Astrocyte (in vitro differentiated cells and primary cell): Measurements from ENCODE around the gene LSP1. TPM values are rescaled to one million over a fixed set of nuclear protein-coding genes. Genes with fewer than 3 reads are reported as not detected.

ENCODE experiments used
- DNase-seq: peaks from one replicate; pipeline ENCODE4 v3.0.0-alpha.2; 2010; ENCODE audit warnings: low read depth
- FAIRE-seq: peaks from 2 replicates; lab custom pipeline; 2011; peaks lifted over from hg19 to GRCh38; lab: Jason Lieb, UNC
- H2AFZ ChIP-seq: 2 replicates; pipeline ENCODE4 v1.6.0; 2012; ENCODE audit warnings: low read depth, low read length, inconsistent platforms
- H3K27ac ChIP-seq: 2 replicates; pipeline ENCODE4 v1.5.1; 2011; ENCODE audit warnings: low read depth, low read length, inconsistent platforms
- H3K27me3 ChIP-seq: 2 replicates; pipeline ENCODE4 v1.6.0; 2011; ENCODE audit warnings: low read length, inconsistent platforms; ENCODE audit not compliant: insufficient read depth
- H3K36me3 ChIP-seq: 2 replicates; pipeline ENCODE4 v1.5.1; 2011; ENCODE audit warnings: low read length, inconsistent platforms; ENCODE audit not compliant: insufficient read depth
- H3K4me1 ChIP-seq: 2 replicates; pipeline ENCODE4 v1.5.1; 2011; ENCODE audit warnings: low read length, inconsistent platforms; ENCODE audit not compliant: insufficient read depth
- H3K4me2 ChIP-seq: 2 replicates; pipeline ENCODE4 v1.6.0; 2012; ENCODE audit warnings: low read length, inconsistent platforms
- H3K4me3 ChIP-seq: 2 replicates; pipeline ENCODE4 v1.5.1; 2011; ENCODE audit warnings: low read depth, mild to moderate bottlenecking, low read length, inconsistent platforms; ENCODE audit not compliant: insufficient read depth
- H3K79me2 ChIP-seq: 2 replicates; pipeline ENCODE4 v1.6.0; 2012; ENCODE audit warnings: mild to moderate bottlenecking, low read length, inconsistent platforms; ENCODE audit not compliant: insufficient read depth
- H3K9ac ChIP-seq: 2 replicates; pipeline ENCODE4 v1.6.0; 2012; ENCODE audit warnings: mild to moderate bottlenecking, low read length, inconsistent platforms
- H3K9me3 ChIP-seq: 2 replicates; pipeline ENCODE4 v1.5.1; 2012; ENCODE audit warnings: low read depth, mild to moderate bottlenecking, low read length, inconsistent platforms; ENCODE audit not compliant: insufficient read depth
- H4K20me1 ChIP-seq: 2 replicates; pipeline ENCODE4 v1.6.0; 2012; ENCODE audit warnings: low read length, inconsistent platforms; ENCODE audit not compliant: insufficient read depth
- H3K27ac Mint-ChIP-seq: one replicate; pipeline ENCODE4 v1.8.0; 2021; ENCODE audit warnings: mild to moderate bottlenecking, mixed read lengths; ENCODE audit not compliant: unreplicated experiment
- H3K27me3 Mint-ChIP-seq: one replicate; pipeline ENCODE4 v1.8.0; 2021; ENCODE audit warnings: low read depth, mixed read lengths; ENCODE audit not compliant: unreplicated experiment
- H3K36me3 Mint-ChIP-seq: one replicate; pipeline ENCODE4 v1.8.0; 2021; ENCODE audit warnings: low read depth, mixed read lengths; ENCODE audit not compliant: unreplicated experiment
- H3K4me1 Mint-ChIP-seq: one replicate; pipeline ENCODE4 v1.8.0; 2021; ENCODE audit warnings: low read depth, mixed read lengths; ENCODE audit not compliant: unreplicated experiment
- H3K4me3 Mint-ChIP-seq: one replicate; pipeline ENCODE4 v1.8.0; 2021; ENCODE audit warnings: mild to moderate bottlenecking, moderate library complexity, mixed read lengths; ENCODE audit not compliant: unreplicated experiment
- H3K9me3 Mint-ChIP-seq: one replicate; pipeline ENCODE4 v1.8.0; 2021; ENCODE audit warnings: mild to moderate bottlenecking, mixed read lengths; ENCODE audit not compliant: unreplicated experiment
- CTCF ChIP-seq: IDR thresholded peaks from 2 replicates; pipeline ENCODE4 v1.5.1; 2011; ENCODE audit warnings: low read depth, mild to moderate bottlenecking, inconsistent platforms, low read length, moderate library complexity; ENCODE audit not compliant: insufficient read depth
- EZH2 ChIP-seq: IDR thresholded peaks from 2 replicates; pipeline ENCODE4 v1.6.1; 2012; ENCODE audit warnings: mild to moderate bottlenecking, low read length, inconsistent platforms; ENCODE audit not compliant: insufficient read depth
- total RNA-seq: library from RNA; stranded (reverse); gene quantifications from 2 replicates; pipeline ENCODE4 v1.2.1, GENCODE V29; 2021

LSP1 gene
- total RNA-seq, 1 donor from 2014 or later = 1.3 TPM

- Histone ChIP-seq H3K4me1 (no peaks in the 10 kb centered on the region), H3K9ac (no peak overlapping the region), H3K79me2 (no peaks in the 10 kb centered on the region), H3K27me3 (peaks cover 14% of the 10 kb centered on the region), H3K4me3 (no peak overlapping the region), H3K9me3 (no peaks in the 10 kb centered on the region), H4K20me1 (no peaks in the 10 kb centered on the region), H3K36me3 (no peaks in the 10 kb centered on the region), H3K4me2 (no peak overlapping the region), H3K27ac (no peak overlapping the region), H2AFZ (no peak overlapping the region)
- DNase-seq (no peak), FAIRE-seq (no peak)
- Mint-ChIP-seq H3K4me3 (no peak overlapping the region), H3K36me3 (no peaks in the 10 kb centered on the region), H3K27ac (no peak overlapping the region), H3K9me3 (no peaks in the 10 kb centered on the region), H3K4me1 (peaks cover 5% of the 10 kb centered on the region), H3K27me3 (peaks cover 19% of the 10 kb centered on the region)
- no peak for TF ChIP-seq CTCF
- no peak for TF ChIP-seq EZH2
Measured at GRCh38 chr11:1906611-1907423, 53.9 kb downstream of the LSP1 start.

- Mint-ChIP-seq H3K4me3 (no peak overlapping the region), H3K36me3 (no peaks in the 10 kb centered on the region), H3K27me3 (peaks cover 16% of the 10 kb centered on the region), H3K9me3 (no peaks in the 10 kb centered on the region), H3K27ac (no peak overlapping the region), H3K4me1 (peaks cover 5% of the 10 kb centered on the region)
- peaks cover 14% of the 10 kb centered on the region for H3K27me3 ChIP-seq
- no peaks in the 10 kb centered on the region for H3K79me2 ChIP-seq
- no peaks in the 10 kb centered on the region for H3K4me1 ChIP-seq
- H2AFZ ChIP-seq = peak overlapping the region; percentile 41
- FAIRE-seq (no peak), DNase-seq (no peak)
- peak overlapping the region; percentile 10 for H3K4me3 ChIP-seq
- H3K4me2 ChIP-seq = no peak overlapping the region
- H4K20me1 ChIP-seq = no peaks in the 10 kb centered on the region
- no peak overlapping the region for H3K9ac ChIP-seq
- TF ChIP-seq CTCF (no peak), EZH2 (no peak)
- H3K9me3 ChIP-seq = no peaks in the 10 kb centered on the region
- no peaks in the 10 kb centered on the region for H3K36me3 ChIP-seq
- H3K27ac ChIP-seq = no peak overlapping the region
Measured at GRCh38 chr11:1908618-1909017, 55.7 kb downstream of the LSP1 start.

GRCh38 chr11:1909524-1909923 is 56.6 kb downstream of the LSP1 start:
- no peak overlapping the region for H3K4me3 ChIP-seq
- no peak overlapping the region for H3K27ac ChIP-seq
- H3K27ac Mint-ChIP-seq = no peak overlapping the region
- no peaks in the 10 kb centered on the region for H3K9me3 ChIP-seq
- no peak for DNase-seq
- no peak overlapping the region for H2AFZ ChIP-seq
- no peaks in the 10 kb centered on the region for H3K9me3 Mint-ChIP-seq
- H3K27me3 ChIP-seq = peaks cover 14% of the 10 kb centered on the region
- H3K36me3 Mint-ChIP-seq = no peaks in the 10 kb centered on the region
- H3K4me3 Mint-ChIP-seq = no peak overlapping the region
- no peaks in the 10 kb centered on the region for H4K20me1 ChIP-seq
- H3K4me1 ChIP-seq = no peaks in the 10 kb centered on the region
- peaks cover 12% of the 10 kb centered on the region for H3K27me3 Mint-ChIP-seq
- no peak for TF ChIP-seq EZH2
- no peak for TF ChIP-seq CTCF
- H3K36me3 ChIP-seq = no peaks in the 10 kb centered on the region
- no peak overlapping the region for H3K4me2 ChIP-seq
- H3K79me2 ChIP-seq = no peaks in the 10 kb centered on the region
- no peak overlapping the region for H3K9ac ChIP-seq
- no peak for FAIRE-seq
- peaks cover 5% of the 10 kb centered on the region for H3K4me1 Mint-ChIP-seq
